Activated CD4-positive, alpha-beta memory T cell treated with anti-CD3 and anti-CD28 coated beads for 36 hours (primary cell): Measurements from ENCODE around the gene ZMYND11. TPM values are rescaled to one million over a fixed set of nuclear protein-coding genes. Genes with fewer than 3 reads are reported as not detected.

Experiments
- CTCF ChIA-PET: fragments of 350-600 bp; sonication (Branson Sonifier 250); formaldehyde crosslinking; loops from one replicate; lab custom pipeline; 2021; ENCODE audit warnings: antibody characterized with exemption, inconsistent platforms; lab: Charles Lee
- POLR2A ChIA-PET: fragments of 350-600 bp; sonication (Branson Sonifier 250); formaldehyde crosslinking; loops from one replicate; lab custom pipeline; 2021; ENCODE audit warnings: antibody characterized with exemption; lab: Charles Lee
- DNase-seq: peaks from one replicate; pipeline ENCODE4 v3.0.0-alpha.2; 2020
- H3K27ac Mint-ChIP-seq: one replicate; pipeline ENCODE4 v1.8.0; 2021; ENCODE audit warnings: mixed read lengths
- H3K27me3 Mint-ChIP-seq: one replicate; pipeline ENCODE4 v1.8.0; 2021; ENCODE audit warnings: mixed read lengths
- H3K36me3 Mint-ChIP-seq: one replicate; pipeline ENCODE4 v1.8.0; 2021; ENCODE audit warnings: mixed read lengths
- H3K4me1 Mint-ChIP-seq: one replicate; pipeline ENCODE4 v1.8.0; 2021; ENCODE audit warnings: low read depth, mixed read lengths
- H3K4me3 Mint-ChIP-seq: one replicate; pipeline ENCODE4 v1.8.0; 2021; ENCODE audit warnings: mild to moderate bottlenecking, mixed read lengths
- H3K9me3 Mint-ChIP-seq: one replicate; pipeline ENCODE4 v1.8.0; 2021; ENCODE audit warnings: mixed read lengths
- intact Hi-C: fragments of 100-400 bp; cut with micrococcal nuclease; formaldehyde crosslinking; loops from one replicate; pipeline ENCODE4 v1.15.1; 2023
- total RNA-seq, 2 experiments: library from RNA; stranded (reverse); gene quantifications; one replicate each; pipeline ENCODE4 v1.2.3, GENCODE V29; 2021

ZMYND11 gene
- total RNA-seq, 2 experiments from 2014 or later: 15.9 to 19.4 TPM

DNA sequence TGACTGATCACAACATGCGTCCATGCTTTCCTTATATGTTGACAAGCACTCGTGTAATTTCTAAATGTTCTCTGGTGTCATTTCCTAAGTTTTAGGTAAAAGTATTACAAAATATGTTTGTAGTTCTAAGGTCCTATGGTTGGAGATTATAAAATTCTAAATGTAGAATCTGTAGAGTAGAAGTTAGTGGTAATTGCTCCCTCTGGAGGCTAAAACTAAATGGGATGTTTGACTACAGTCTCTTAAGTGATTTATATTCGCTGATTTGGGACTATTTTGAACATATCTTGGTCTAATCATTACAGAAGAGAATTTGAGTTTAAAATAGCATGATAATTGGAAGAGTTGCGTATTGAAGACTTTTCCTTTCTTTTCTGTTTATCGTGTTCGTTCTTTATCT is 74.1 kb downstream of the ZMYND11 start:
- DNase-seq: no peak
- no peak overlapping the region for H3K4me3 Mint-ChIP-seq
- ChIA-PET CTCF (interaction anchor here (0.9 kb wide), 2 partner anchors 73 to 135 kb away, joined by 3 to 4 read pairs; no protein-coding TSS in a partner anchor), POLR2A (no interaction called here)
- peaks cover 4% of the 10 kb centered on the region for H3K4me1 Mint-ChIP-seq
- intact Hi-C loops: loop anchor here (2.0 kb wide), 1 partner anchor 27 kb away; no protein-coding TSS in a partner anchor
- H3K27ac Mint-ChIP-seq: no peak overlapping the region
- H3K9me3 Mint-ChIP-seq: no peaks in the 10 kb centered on the region
- H3K27me3 Mint-ChIP-seq: no peaks in the 10 kb centered on the region
- H3K36me3 Mint-ChIP-seq: peaks cover 16% of the 10 kb centered on the region

DNA sequence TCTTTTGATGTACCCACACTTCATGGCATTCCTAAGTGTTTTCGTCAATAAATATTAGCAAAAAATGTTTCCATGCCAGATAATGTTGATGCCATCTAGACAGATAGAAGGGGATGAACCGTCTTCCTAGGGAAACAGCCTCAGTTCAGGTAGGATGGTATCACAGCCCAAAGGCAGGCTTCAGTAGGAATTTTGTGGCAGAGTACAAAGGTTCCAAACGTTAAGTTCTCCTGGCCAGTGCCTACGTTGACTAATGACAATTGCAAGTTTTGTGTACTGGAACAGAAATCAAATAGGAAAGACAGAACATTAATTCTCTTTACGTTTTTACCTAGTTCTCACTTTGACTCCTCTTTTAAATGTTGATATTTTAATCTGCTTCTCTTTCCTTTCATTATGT is 75.0 kb downstream of the ZMYND11 start:
- CTCF ChIA-PET: interaction anchor here (0.9 kb wide), 2 partner anchors 74 to 136 kb away, joined by 3 to 4 read pairs; no protein-coding TSS in a partner anchor
- POLR2A ChIA-PET: no interaction called here

DNA sequence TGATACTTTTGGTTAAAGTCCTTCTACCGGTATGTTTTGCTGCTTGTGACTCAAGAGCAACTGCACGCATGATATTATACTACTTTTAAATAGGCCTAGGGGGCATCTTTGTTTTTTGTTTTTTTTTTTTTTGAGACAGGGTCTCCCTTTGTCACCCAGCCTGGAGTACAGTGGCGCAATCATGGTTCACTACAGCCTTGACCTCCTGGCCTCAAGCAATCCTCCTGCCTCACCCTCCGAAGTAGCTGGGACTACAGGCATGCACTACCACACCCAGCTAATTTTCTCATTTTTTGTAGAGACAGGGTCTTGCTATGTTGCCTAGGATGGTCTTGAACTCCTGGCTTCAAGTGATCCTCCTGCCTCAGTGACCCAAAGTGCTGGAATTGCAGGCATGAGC is 80.2 kb downstream of the ZMYND11 start:
- intact Hi-C loops: no loop called here
- peaks cover 15% of the 10 kb centered on the region for H3K4me1 Mint-ChIP-seq
- H3K9me3 Mint-ChIP-seq: no peaks in the 10 kb centered on the region
- H3K4me3 Mint-ChIP-seq: no peak overlapping the region
- H3K36me3 Mint-ChIP-seq: peaks cover 4% of the 10 kb centered on the region
- H3K27ac Mint-ChIP-seq: no peak overlapping the region
- H3K27me3 Mint-ChIP-seq: no peaks in the 10 kb centered on the region
- ChIA-PET CTCF (no interaction called here), POLR2A (no interaction called here)
- no peak for DNase-seq

More for the DNA sequence above, 75.0 kb downstream of the ZMYND11 start:
- Mint-ChIP-seq H3K4me3 (no peak overlapping the region), H3K9me3 (no peaks in the 10 kb centered on the region), H3K4me1 (peaks cover 4% of the 10 kb centered on the region), H3K27me3 (no peaks in the 10 kb centered on the region), H3K36me3 (peaks cover 16% of the 10 kb centered on the region), H3K27ac (no peak overlapping the region)
- intact Hi-C loops: no loop called here
- DNase-seq: no peak

DNA sequence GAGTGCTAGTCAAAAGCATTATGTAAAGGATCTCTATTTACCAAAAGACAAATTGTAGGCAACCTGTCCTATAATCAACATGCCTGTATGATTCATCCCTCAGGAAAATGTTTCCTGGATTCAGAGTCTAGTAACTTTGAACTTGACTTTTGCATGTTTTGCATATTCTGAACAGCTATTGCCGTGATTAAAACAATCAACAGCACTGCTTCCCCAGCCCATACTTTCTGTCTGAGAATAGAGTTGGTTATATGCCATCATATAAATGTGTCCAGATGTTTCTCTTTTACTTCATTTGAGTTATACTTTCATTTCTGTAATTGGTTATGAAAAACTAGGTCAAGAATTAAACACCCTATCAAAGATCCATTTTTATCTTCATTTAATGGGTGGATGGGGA is 83.5 kb downstream of the ZMYND11 start:
- no peaks in the 10 kb centered on the region for H3K27me3 Mint-ChIP-seq
- ChIA-PET POLR2A (interaction anchor here (1.1 kb wide), 1 partner anchor 38 kb away, joined by 3 read pairs; no protein-coding TSS in a partner anchor), CTCF (no interaction called here)
- no peaks in the 10 kb centered on the region for H3K9me3 Mint-ChIP-seq
- H3K4me1 Mint-ChIP-seq: peaks cover 22% of the 10 kb centered on the region
- intact Hi-C loops: no loop called here
- no peak for DNase-seq
- H3K36me3 Mint-ChIP-seq: peaks cover 2% of the 10 kb centered on the region
- H3K27ac Mint-ChIP-seq: no peak overlapping the region
- no peak overlapping the region for H3K4me3 Mint-ChIP-seq

DNA sequence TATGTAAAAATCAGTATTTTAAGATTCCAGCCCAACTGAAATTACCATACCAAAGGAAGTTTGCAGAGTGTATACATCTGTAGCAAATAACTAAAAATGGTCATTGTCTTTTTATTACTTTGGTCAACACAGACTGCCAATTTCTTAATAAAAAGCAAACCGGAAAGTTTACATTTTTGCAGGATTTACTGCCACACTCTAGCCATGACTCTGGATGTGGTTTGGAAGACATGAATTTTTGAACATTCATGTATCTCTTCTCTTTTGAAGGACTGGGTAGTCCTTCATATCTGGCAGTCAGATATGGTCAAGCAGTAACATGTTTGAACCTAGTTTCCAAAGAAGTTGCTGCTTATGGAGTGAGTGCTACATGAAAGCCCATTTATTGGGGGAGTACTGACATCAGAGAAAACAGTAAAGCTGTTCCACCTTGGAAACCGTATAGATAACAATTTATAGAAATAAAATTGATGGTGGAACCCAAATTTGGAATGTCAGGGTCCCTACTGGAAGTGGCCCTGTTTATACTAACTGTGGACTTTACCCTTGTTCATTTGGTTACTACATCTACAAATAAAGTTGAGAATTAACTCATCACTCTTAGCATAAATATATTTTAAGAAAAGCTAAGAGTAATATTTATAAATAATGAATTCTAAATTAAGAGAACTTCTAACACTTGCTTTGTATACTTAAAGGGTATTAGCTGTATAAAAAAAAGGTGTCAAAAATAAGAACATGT is 84.6 kb downstream of the ZMYND11 start:
- Mint-ChIP-seq H3K4me1 (peaks cover 22% of the 10 kb centered on the region), H3K27ac (no peak overlapping the region), H3K4me3 (no peak overlapping the region), H3K36me3 (peaks cover 2% of the 10 kb centered on the region), H3K27me3 (no peaks in the 10 kb centered on the region), H3K9me3 (no peaks in the 10 kb centered on the region)
- POLR2A ChIA-PET: interaction anchor here (0.5 kb wide), 1 partner anchor 268 kb away, joined by 3 read pairs; no protein-coding TSS in a partner anchor
- CTCF ChIA-PET: interaction anchor here (0.8 to 2.0 kb wide), 2 partner anchors 10 to 11 kb away, joined by 3 to 7 read pairs; no protein-coding TSS in a partner anchor
- intact Hi-C loops: loop anchor here (5.0 kb wide), 1 partner anchor 38 kb away; no protein-coding TSS in a partner anchor
- DNase-seq: no peak

DNA sequence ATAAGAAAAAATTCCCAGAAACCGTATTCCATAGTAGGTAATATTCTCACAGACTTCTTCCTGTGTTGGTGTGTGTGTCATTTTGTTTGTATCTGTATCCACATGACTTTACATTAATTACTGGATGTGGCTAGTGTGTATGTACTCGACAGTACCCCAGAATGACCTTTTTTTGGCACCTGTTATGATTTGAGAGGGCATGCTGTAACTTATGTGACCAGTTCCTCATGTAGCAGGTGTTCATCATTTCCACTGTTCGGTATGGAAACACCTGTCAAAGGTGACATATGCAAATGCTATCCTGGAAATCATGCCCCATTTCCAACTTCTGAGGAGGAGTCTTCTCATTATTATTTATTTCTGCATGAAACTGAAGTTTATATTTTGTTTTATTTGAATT is 89.3 kb downstream of the ZMYND11 start:
- DNase-seq: no peak
- ChIA-PET CTCF (no interaction called here), POLR2A (no interaction called here)
- intact Hi-C loops: loop anchor here (5.0 kb wide), 1 partner anchor 42 kb away; no protein-coding TSS in a partner anchor
- H3K36me3 Mint-ChIP-seq: no peaks in the 10 kb centered on the region
- no peak overlapping the region for H3K4me3 Mint-ChIP-seq
- no peaks in the 10 kb centered on the region for H3K27me3 Mint-ChIP-seq
- H3K9me3 Mint-ChIP-seq: no peaks in the 10 kb centered on the region
- H3K4me1 Mint-ChIP-seq: peaks cover 20% of the 10 kb centered on the region
- no peak overlapping the region for H3K27ac Mint-ChIP-seq

DNA sequence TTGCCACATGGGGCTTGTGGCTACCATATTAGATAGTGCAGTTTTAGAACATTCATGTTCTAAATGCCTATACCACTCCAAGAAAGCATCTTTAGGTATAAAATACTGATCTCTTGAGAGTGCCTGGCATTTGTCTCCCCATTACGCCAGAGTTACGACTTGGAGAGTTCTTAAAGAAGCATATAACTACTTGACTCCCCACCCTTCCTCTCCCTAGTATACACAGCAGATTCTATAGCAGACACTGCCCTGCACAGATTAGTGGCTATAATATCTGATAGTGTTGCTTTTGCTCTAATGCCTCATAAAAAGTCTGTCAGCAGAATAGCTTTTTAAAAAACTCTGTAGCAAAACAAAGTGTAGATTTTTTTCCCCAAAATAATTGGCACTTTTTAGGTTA is 90.8 kb downstream of the ZMYND11 start:
- DNase-seq: no peak
- peaks cover 11% of the 10 kb centered on the region for H3K4me1 Mint-ChIP-seq
- H3K27me3 Mint-ChIP-seq: no peaks in the 10 kb centered on the region
- CTCF ChIA-PET: no interaction called here
- no peaks in the 10 kb centered on the region for H3K9me3 Mint-ChIP-seq
- H3K4me3 Mint-ChIP-seq: no peak overlapping the region
- no peak overlapping the region for H3K27ac Mint-ChIP-seq
- intact Hi-C loops: no loop called here
- POLR2A ChIA-PET: no interaction called here
- no peaks in the 10 kb centered on the region for H3K36me3 Mint-ChIP-seq

DNA sequence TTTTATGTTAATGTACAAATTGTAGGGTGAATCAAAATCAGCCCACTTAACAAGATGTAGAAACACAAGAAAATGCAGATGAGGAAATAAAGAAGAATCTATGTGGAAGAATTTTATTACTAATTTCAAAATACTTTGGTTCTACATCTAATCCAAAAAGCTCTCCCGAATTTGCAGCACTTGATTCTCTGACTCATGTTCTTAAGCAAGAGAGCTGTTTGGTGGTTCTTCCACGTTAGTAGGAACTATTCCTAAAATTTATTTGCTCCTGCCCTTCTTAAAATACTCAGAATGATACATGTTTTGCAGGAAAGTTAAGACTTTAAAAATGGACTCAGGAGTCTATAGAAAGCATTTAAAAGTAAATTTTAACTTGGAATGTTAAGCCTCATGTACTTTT is 91.8 kb downstream of the ZMYND11 start:
- intact Hi-C loops: no loop called here
- Mint-ChIP-seq H3K4me1 (peaks cover 8% of the 10 kb centered on the region), H3K4me3 (no peak overlapping the region), H3K27me3 (no peaks in the 10 kb centered on the region), H3K36me3 (no peaks in the 10 kb centered on the region), H3K9me3 (no peaks in the 10 kb centered on the region), H3K27ac (no peak overlapping the region)
- ChIA-PET CTCF (no interaction called here), POLR2A (no interaction called here)
- no peak for DNase-seq

DNA sequence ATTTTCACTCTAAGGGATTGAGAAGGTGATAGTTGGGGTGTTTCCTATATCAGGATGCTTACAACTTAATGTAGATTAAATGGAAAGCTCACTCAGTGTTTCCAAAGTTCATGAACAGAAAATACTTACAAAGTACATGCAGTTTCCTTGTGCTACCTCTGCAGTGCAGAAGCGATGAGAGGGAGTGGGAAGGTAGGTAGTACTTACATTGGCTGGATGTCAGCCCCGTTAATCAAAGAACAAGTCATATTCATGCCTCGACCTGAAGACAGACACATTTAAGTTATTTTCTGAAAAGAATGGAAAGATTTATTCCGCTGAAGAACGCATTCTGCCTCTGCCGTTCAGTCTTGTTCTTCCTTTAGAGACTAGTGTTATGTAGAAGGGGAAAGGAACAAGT is 93.1 kb downstream of the ZMYND11 start:
- H3K4me1 Mint-ChIP-seq: peaks cover 8% of the 10 kb centered on the region
- ChIA-PET CTCF (no interaction called here), POLR2A (no interaction called here)
- H3K4me3 Mint-ChIP-seq: no peak overlapping the region
- no peaks in the 10 kb centered on the region for H3K36me3 Mint-ChIP-seq
- no peaks in the 10 kb centered on the region for H3K9me3 Mint-ChIP-seq
- intact Hi-C loops: no loop called here
- no peaks in the 10 kb centered on the region for H3K27me3 Mint-ChIP-seq
- no peak for DNase-seq
- no peak overlapping the region for H3K27ac Mint-ChIP-seq

DNA sequence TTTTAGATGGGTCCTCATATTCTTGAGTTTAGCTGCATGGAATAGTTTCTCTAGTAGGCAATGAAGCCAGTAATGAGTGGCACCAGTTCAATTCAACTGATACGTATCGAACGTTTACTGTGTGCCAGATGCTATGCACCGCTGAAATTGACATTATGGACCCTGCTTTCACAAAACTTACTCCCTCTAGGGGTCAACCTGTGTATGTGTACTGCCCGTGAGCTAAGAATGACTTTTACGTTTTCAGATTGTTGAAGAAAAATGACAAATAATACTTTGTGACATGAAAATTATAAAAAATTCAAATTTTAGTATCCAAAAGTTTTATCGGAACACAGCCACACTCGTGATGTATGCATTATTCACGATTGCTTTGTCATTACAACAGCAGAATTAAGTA is 95.5 kb downstream of the ZMYND11 start:
- Mint-ChIP-seq H3K27me3 (no peaks in the 10 kb centered on the region), H3K9me3 (no peaks in the 10 kb centered on the region), H3K27ac (no peak overlapping the region), H3K36me3 (no peaks in the 10 kb centered on the region), H3K4me3 (no peak overlapping the region), H3K4me1 (peaks cover 8% of the 10 kb centered on the region)
- intact Hi-C loops: no loop called here
- no peak for DNase-seq
- CTCF ChIA-PET: interaction anchor here (0.5 to 1.8 kb wide), 10 partner anchors 10 to 123 kb away, joined by 3 to 7 read pairs (median 4); no protein-coding TSS in a partner anchor
- POLR2A ChIA-PET: no interaction called here

DNA sequence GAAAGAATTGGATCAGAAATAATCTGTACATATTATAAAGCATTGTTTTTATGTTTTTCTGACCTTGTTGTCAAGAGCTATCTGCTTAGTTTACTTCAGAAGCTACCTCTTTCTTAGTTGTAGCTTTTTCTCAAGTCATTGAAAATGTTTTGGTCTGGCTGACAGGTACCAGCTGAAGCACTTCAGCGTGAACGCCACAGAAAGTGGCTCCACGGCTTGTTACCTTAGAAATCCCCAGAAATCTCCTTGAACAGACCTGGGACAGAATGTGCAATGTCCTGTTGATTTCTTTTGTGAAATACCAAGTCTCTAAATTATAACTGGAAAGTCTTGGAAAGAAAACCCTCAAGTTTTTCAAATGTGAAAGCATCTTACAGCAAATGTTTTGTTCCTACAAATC is 96.8 kb downstream of the ZMYND11 start:
- Mint-ChIP-seq H3K9me3 (no peaks in the 10 kb centered on the region), H3K27ac (no peak overlapping the region), H3K4me1 (peaks cover 8% of the 10 kb centered on the region), H3K36me3 (peaks cover 5% of the 10 kb centered on the region), H3K4me3 (no peak overlapping the region), H3K27me3 (no peaks in the 10 kb centered on the region)
- DNase-seq: no peak
- ChIA-PET CTCF (interaction anchor here (0.7 to 1.2 kb wide), 3 partner anchors 9 to 95 kb away, joined by 3 to 5 read pairs (median 3); no protein-coding TSS in a partner anchor), POLR2A (no interaction called here)
- intact Hi-C loops: no loop called here

DNA sequence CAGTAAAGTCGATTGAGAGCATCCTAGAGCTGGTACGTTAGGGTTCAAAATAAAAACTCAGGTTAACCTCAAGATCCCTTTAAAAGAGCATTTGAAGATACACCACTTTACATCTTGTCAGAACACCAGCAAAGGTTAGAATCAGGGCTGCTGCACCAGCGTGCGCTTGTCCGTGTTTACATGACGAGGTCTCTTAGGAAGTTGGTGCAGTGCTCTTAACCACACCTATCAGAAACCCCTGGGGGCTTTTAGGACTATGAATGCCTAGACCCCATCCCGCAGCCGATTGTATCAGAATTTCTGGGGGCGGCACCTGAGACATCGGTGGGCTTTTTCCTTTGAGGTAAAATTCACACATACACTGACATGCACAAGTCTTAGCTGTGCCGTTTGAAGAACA is 97.6 kb downstream of the ZMYND11 start:
- no peaks in the 10 kb centered on the region for H3K9me3 Mint-ChIP-seq
- no peak overlapping the region for H3K27ac Mint-ChIP-seq
- POLR2A ChIA-PET: no interaction called here
- CTCF ChIA-PET: interaction anchor here (0.8 kb wide), 1 partner anchor 9 kb away, joined by 3 read pairs; no protein-coding TSS in a partner anchor
- peaks cover 5% of the 10 kb centered on the region for H3K4me1 Mint-ChIP-seq
- no peak for DNase-seq
- H3K27me3 Mint-ChIP-seq: no peaks in the 10 kb centered on the region
- peaks cover 5% of the 10 kb centered on the region for H3K36me3 Mint-ChIP-seq
- intact Hi-C loops: no loop called here
- H3K4me3 Mint-ChIP-seq: no peak overlapping the region
